HepG2 (cell line): ENCODE results near the gene LITAFD. TPM values are rescaled to one million over a fixed set of nuclear protein-coding genes. Genes with fewer than 3 reads are reported as not detected.

ENCODE experiments used
- AHDC1 ChIP-seq: sonication (generic); formaldehyde crosslinking; IDR thresholded peaks from 2 replicates; pipeline ENCODE4 v1.5.1; 2020; ENCODE audit warnings: mild to moderate bottlenecking, missing genetic modification reagents, borderline replicate concordance
- KDM3A ChIP-seq: IDR thresholded peaks from 2 replicates; pipeline ENCODE4 v1.6.1; 2018; ENCODE audit warnings: low read depth, missing compliant biosample characterization
- MAFK ChIP-seq, 2 experiments: IDR thresholded peaks in 1 of 2; conservative IDR thresholded peaks in 1 of 2; 2 replicates each; pipeline ENCODE4 v1.6.1; 2011; ENCODE audit warnings: improper control_type of control experiment in 2 of 2, low read length in 2 of 2
- NFYC ChIP-seq: IDR thresholded peaks from 2 replicates; pipeline ENCODE4 v1.6.1; 2016; ENCODE audit warnings: missing genetic modification reagents, missing compliant biosample characterization
- RFX3 ChIP-seq: IDR thresholded peaks from 2 replicates; pipeline ENCODE4 v1.6.1; 2016; ENCODE audit warnings: missing biosample characterization, missing genetic modification reagents
- RFXAP ChIP-seq: sonication (generic); formaldehyde crosslinking; IDR thresholded peaks from 2 replicates; pipeline ENCODE4 v1.4.0; 2020; ENCODE audit warnings: missing genetic modification reagents, borderline replicate concordance
- STAT6 ChIP-seq: sonication (generic); formaldehyde crosslinking; IDR thresholded peaks from 2 replicates; pipeline ENCODE4 v1.4.0; 2020; ENCODE audit warnings: missing genetic modification reagents, mild to moderate bottlenecking, borderline replicate concordance
- YEATS2 ChIP-seq: sonication (generic); formaldehyde crosslinking; IDR thresholded peaks from 2 replicates; pipeline ENCODE4 v1.4.0; 2020; ENCODE audit warnings: missing genetic modification reagents, borderline replicate concordance
- ZC3H4 ChIP-seq: sonication (generic); formaldehyde crosslinking; IDR thresholded peaks from 2 replicates; pipeline ENCODE4 v1.4.0; 2020; ENCODE audit warnings: missing genetic modification reagents, borderline replicate concordance
- ZNF256 ChIP-seq: sonication (generic); formaldehyde crosslinking; conservative IDR thresholded peaks from 2 replicates; pipeline ENCODE4 v1.4.0; 2020; ENCODE audit warnings: missing genetic modification reagents
- ZNF276 ChIP-seq: sonication (generic); formaldehyde crosslinking; IDR thresholded peaks from 2 replicates; pipeline ENCODE4 v1.4.0; 2020; ENCODE audit warnings: mild to moderate bottlenecking, low read depth, missing genetic modification reagents
- ZNF569 ChIP-seq: sonication (generic); formaldehyde crosslinking; IDR thresholded peaks from 2 replicates; pipeline ENCODE4 v1.5.0; 2020; ENCODE audit warnings: mild to moderate bottlenecking, missing genetic modification reagents, moderate library complexity, borderline replicate concordance
- ZNF777 ChIP-seq: sonication (generic); formaldehyde crosslinking; IDR thresholded peaks from 2 replicates; pipeline ENCODE4 v1.4.0; 2020; ENCODE audit warnings: missing genetic modification reagents
- ZNF784 ChIP-seq: sonication (generic); formaldehyde crosslinking; IDR thresholded peaks from 2 replicates; pipeline ENCODE4 v1.5.1; 2020; ENCODE audit warnings: missing genetic modification reagents, mild to moderate bottlenecking, borderline replicate concordance
- ZNF83 ChIP-seq: sonication (generic); formaldehyde crosslinking; IDR thresholded peaks from 2 replicates; pipeline ENCODE4 v1.4.0; 2020; ENCODE audit warnings: missing genetic modification reagents, mild to moderate bottlenecking, borderline replicate concordance
- polyA plus RNA-seq, 8 experiments: library from polyadenylated mRNA; depleted of rRNA in 3 of 8; stranded (reverse) in 7 of 8; unstranded in 1 of 8; fragments of >200 nt; fragmentation: Illumina TruSeq in 4 of 8; extraction: Trizol in 4 of 8; gene quantifications; 2 replicates each; pipeline versions ENCODE4 v1.2.1 to v1.2.3, GENCODE V29; 2011 to 2016; ENCODE audit warnings: low read depth in 4 of 8, missing spikeins in 1 of 8, mixed read lengths in 1 of 8; ENCODE audit not compliant: insufficient read depth in 1 of 8
- total RNA-seq, 5 experiments: library from RNA; depleted of rRNA; stranded (reverse); fragments of >200 nt; fragmentation: Illumina TruSeq; extraction: Trizol; gene quantifications; 2 replicates each; pipeline ENCODE4 v1.2.3, GENCODE V29; 2016; ENCODE audit warnings: low read depth in 1 of 5

LITAFD gene
- total and polyA plus RNA-seq, 2 of the 13 experiments (the other 11 are each of a cell fraction or from before 2014, with no cell fraction given), result not detected

GRCh38 chr16:8868416-8869211 is 13.5 kb upstream of the LITAFD start, which contains the start of gene CARHSP1 (continued):
- TF ChIP-seq ZNF784 (CRISPR knock-in tag), result peak; percentile 56; the same call in 1 of the 2 replicates
- TF ChIP-seq YEATS2, result no peak; the same call in 1 of the 2 replicates
- TF ChIP-seq ZNF83 (CRISPR knock-in tag), result no peak; the same call in 1 of the 2 replicates
- no peak for TF ChIP-seq MAFK (conservative IDR thresholded peaks at IDR 0.05 in 1 of 2, IDR thresholded peaks at IDR 0.05 in 1 of 2; ENCODE audit: low read length in 2 of 2)
- peak; percentile 70 for TF ChIP-seq NFYC (CRISPR knock-in tag)
- TF ChIP-seq ZNF276 (CRISPR knock-in tag), result no peak
- TF ChIP-seq RFXAP, result no peak
- no peak for TF ChIP-seq STAT6 (CRISPR knock-in tag)
- TF ChIP-seq ZNF777 (CRISPR knock-in tag), result peak; percentile 69
- no peak for TF ChIP-seq AHDC1 (CRISPR knock-in tag)
- 0 out of 2 replicates have a peak, but pooled peaks have one; percentile 57 for TF ChIP-seq ZC3H4
- no peak for TF ChIP-seq RFX3 (CRISPR knock-in tag)
- TF ChIP-seq ZNF569 (CRISPR knock-in tag), result no peak; the same call in 1 of the 2 replicates
- TF ChIP-seq KDM3A (CRISPR knock-in tag), result no peak
- TF ChIP-seq ZNF256 (CRISPR knock-in tag), result no peak
